ENCODE data around the gene ZNF467.

GRCh38 chr7:149811831-149812490 is 38.6 kb upstream of the ZNF467 start:
- no peak for TF ChIP-seq POLR2AphosphoS5 (IDR thresholded peaks at IDR 0.05; ENCODE audit: low read depth, low read length)
- TF ChIP-seq, protein P1, sequence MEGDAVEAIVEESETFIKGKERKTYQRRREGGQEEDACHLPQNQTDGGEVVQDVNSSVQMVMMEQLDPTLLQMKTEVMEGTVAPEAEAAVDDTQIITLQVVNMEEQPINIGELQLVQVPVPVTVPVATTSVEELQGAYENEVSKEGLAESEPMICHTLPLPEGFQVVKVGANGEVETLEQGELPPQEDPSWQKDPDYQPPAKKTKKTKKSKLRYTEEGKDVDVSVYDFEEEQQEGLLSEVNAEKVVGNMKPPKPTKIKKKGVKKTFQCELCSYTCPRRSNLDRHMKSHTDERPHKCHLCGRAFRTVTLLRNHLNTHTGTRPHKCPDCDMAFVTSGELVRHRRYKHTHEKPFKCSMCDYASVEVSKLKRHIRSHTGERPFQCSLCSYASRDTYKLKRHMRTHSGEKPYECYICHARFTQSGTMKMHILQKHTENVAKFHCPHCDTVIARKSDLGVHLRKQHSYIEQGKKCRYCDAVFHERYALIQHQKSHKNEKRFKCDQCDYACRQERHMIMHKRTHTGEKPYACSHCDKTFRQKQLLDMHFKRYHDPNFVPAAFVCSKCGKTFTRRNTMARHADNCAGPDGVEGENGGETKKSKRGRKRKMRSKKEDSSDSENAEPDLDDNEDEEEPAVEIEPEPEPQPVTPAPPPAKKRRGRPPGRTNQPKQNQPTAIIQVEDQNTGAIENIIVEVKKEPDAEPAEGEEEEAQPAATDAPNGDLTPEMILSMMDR (IDR thresholded peaks at IDR 0.05), result no peak

All from Panc1 (cell line).